ENCODE results near the gene FMNL3. TPM values are rescaled to one million over a fixed set of nuclear protein-coding genes. Genes with fewer than 3 reads are reported as not detected.

Gene FMNL3
- total RNA-seq, 2 experiments from 2014 or later = 31.2 to 31.9 TPM

- CTCF ChIA-PET = interaction anchor here (0.8 to 3.1 kb wide), 15 partner anchors 8 to 114 kb away, joined by 3 to 12 read pairs (median 4); partner anchors contain the start of gene TMBIM6
- peaks cover 70% of the 10 kb centered on the region for H3K4me1 Mint-ChIP-seq (ENCODE audit: low read depth)
- peaks cover 22% of the 10 kb centered on the region for H3K36me3 Mint-ChIP-seq
- no peaks in the 10 kb centered on the region for H3K9me3 Mint-ChIP-seq
- POLR2A ChIA-PET = interaction anchor here (0.7 to 4.5 kb wide), 8 partner anchors 10 to 82 kb away, joined by 3 to 40 read pairs (median 6); partner anchors contain the start of genes FMNL3 and TMBIM6
- H3K4me3 Mint-ChIP-seq = peak overlapping the region; percentile 67
- intact Hi-C loops (cut with micrococcal nuclease) = loop anchor here (1.0 to 2.0 kb wide), 5 partner anchors 8 to 44 kb away; partner anchors contain the start of genes FMNL3 and PRPF40B
- peak; percentile 86 for DNase-seq
- no peaks in the 10 kb centered on the region for H3K27me3 Mint-ChIP-seq
- peak overlapping the region; percentile 95 for H3K27ac Mint-ChIP-seq
Measured at GRCh38 chr12:49662998-49663843, 44.0 kb downstream of the FMNL3 start.

GRCh38 chr12:49661746-49662145 lies 45.5 kb downstream of the FMNL3 start:
- intact Hi-C loops (cut with micrococcal nuclease) = loop anchor here (2.0 kb wide), 1 partner anchor 39 kb away; the partner anchor contains the start of gene PRPF40B
- Mint-ChIP-seq H3K27ac (peak overlapping the region; percentile 95), H3K36me3 (peaks cover 26% of the 10 kb centered on the region), H3K4me3 (peak overlapping the region; percentile 7), H3K4me1 (ENCODE audit: low read depth) (peaks cover 58% of the 10 kb centered on the region), H3K9me3 (no peaks in the 10 kb centered on the region), H3K27me3 (no peaks in the 10 kb centered on the region)
- POLR2A ChIA-PET = interaction anchor here (1.3 to 4.5 kb wide), 3 partner anchors 11 to 45 kb away, joined by 3 to 40 read pairs (median 7); partner anchors contain the start of gene FMNL3
- DNase-seq = no peak
- CTCF ChIA-PET = interaction anchor here (1.0 to 2.7 kb wide), 11 partner anchors 13 to 101 kb away, joined by 3 to 10 read pairs (median 4); partner anchors contain the start of genes PRPF40B and TMBIM6

DNA sequence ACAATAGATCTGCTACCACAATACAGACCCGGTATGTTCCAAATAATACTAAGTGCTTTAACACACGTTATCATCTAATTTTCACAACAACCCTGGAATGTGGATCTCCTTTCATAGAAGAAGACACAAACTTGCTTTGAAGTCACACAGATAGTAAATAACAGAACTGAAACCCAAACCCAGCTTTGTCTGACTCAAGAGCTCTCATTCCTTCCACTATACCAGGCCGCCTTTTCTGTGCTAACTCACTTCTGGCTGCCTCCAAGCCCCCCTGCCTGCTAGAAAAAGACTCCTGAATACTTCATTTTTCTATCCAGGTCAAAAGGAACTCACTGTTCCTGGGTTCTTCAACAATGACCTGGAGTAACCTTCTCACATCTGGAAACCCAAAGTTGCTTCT lies 46.0 kb downstream of the FMNL3 start:
- no peaks in the 10 kb centered on the region for H3K9me3 Mint-ChIP-seq
- intact Hi-C loops (cut with micrococcal nuclease) = no loop called here
- peak; percentile 63 for DNase-seq
- H3K27ac Mint-ChIP-seq = peak overlapping the region; percentile 95
- peak overlapping the region; percentile 7 for H3K4me3 Mint-ChIP-seq
- H3K27me3 Mint-ChIP-seq = no peaks in the 10 kb centered on the region
- ChIA-PET CTCF (interaction anchor here (0.9 to 2.3 kb wide), 7 partner anchors 16 to 80 kb away, joined by 3 to 7 read pairs (median 3); partner anchors contain the start of genes PRPF40B and TMBIM6), POLR2A (interaction anchor here (0.6 to 4.5 kb wide), 3 partner anchors 12 to 46 kb away, joined by 3 to 40 read pairs (median 3); partner anchors contain the start of gene FMNL3)
- H3K4me1 Mint-ChIP-seq (ENCODE audit: low read depth) = peaks cover 63% of the 10 kb centered on the region
- peaks cover 30% of the 10 kb centered on the region for H3K36me3 Mint-ChIP-seq

- H3K4me3 Mint-ChIP-seq = no peak overlapping the region
- H3K27ac Mint-ChIP-seq = no peak overlapping the region
- ChIA-PET POLR2A (interaction anchor here (0.6 kb wide), 1 partner anchor 22 kb away, joined by 3 read pairs; no protein-coding TSS in a partner anchor), CTCF (interaction anchor here (2.0 to 2.3 kb wide), 2 partner anchors 44 to 82 kb away, joined by 5 to 7 read pairs; partner anchors contain the start of gene TMBIM6)
- intact Hi-C loops (cut with micrococcal nuclease) = no loop called here
- H3K27me3 Mint-ChIP-seq = no peaks in the 10 kb centered on the region
- H3K4me1 Mint-ChIP-seq (ENCODE audit: low read depth) = peaks cover 60% of the 10 kb centered on the region
- DNase-seq = no peak
- H3K36me3 Mint-ChIP-seq = peaks cover 30% of the 10 kb centered on the region
- H3K9me3 Mint-ChIP-seq = no peaks in the 10 kb centered on the region
Measured at GRCh38 chr12:49659753-49660152, 47.5 kb downstream of the FMNL3 start.

- H3K9me3 Mint-ChIP-seq = no peaks in the 10 kb centered on the region
- peaks cover 33% of the 10 kb centered on the region for H3K36me3 Mint-ChIP-seq
- no peak overlapping the region for H3K4me3 Mint-ChIP-seq
- no peak for DNase-seq
- ChIA-PET CTCF (no interaction called here), POLR2A (interaction anchor here (0.9 kb wide), 1 partner anchor 10 kb away, joined by 3 read pairs; no protein-coding TSS in a partner anchor)
- peaks cover 47% of the 10 kb centered on the region for H3K4me1 Mint-ChIP-seq (ENCODE audit: low read depth)
- H3K27ac Mint-ChIP-seq = no peak overlapping the region
- intact Hi-C loops (cut with micrococcal nuclease) = no loop called here
- H3K27me3 Mint-ChIP-seq = no peaks in the 10 kb centered on the region
Measured at GRCh38 chr12:49658276-49658675, 48.9 kb downstream of the FMNL3 start.

GRCh38 chr12:49655595-49656236 lies 51.5 kb downstream of the FMNL3 start:
- ChIA-PET CTCF (interaction anchor here (1.1 to 2.9 kb wide), 6 partner anchors 11 to 85 kb away, joined by 3 to 12 read pairs (median 5); partner anchors contain the start of gene TMBIM6), POLR2A (interaction anchor here (0.5 kb wide), 1 partner anchor 9 kb away, joined by 3 read pairs; no protein-coding TSS in a partner anchor)
- peaks cover 26% of the 10 kb centered on the region for H3K36me3 Mint-ChIP-seq
- no peak overlapping the region for H3K4me3 Mint-ChIP-seq
- intact Hi-C loops (cut with micrococcal nuclease) = no loop called here
- no peak for DNase-seq
- no peaks in the 10 kb centered on the region for H3K9me3 Mint-ChIP-seq
- H3K4me1 Mint-ChIP-seq (ENCODE audit: low read depth) = peaks cover 22% of the 10 kb centered on the region
- no peaks in the 10 kb centered on the region for H3K27me3 Mint-ChIP-seq
- no peak overlapping the region for H3K27ac Mint-ChIP-seq

DNA sequence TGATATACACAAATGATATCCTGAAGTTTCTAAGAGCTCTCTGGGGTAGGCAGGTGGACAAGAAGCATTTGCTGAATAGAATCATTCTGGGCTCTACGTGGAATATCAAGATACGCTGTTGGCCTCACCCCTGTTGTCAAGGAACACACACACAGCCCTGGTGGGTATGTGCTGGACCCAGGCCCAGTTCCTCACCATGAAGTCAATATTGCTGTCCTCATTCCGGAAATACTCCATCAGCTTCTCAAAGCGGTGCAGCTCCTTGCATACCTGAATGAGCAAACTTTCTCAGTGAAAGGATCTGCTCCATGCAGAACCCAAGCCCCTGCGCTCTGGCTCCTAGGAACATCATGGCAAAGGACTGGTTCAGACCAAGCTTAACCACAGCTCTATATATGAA lies 52.5 kb downstream of the FMNL3 start:
- no peak overlapping the region for H3K27ac Mint-ChIP-seq
- H3K4me1 Mint-ChIP-seq (ENCODE audit: low read depth) = peaks cover 13% of the 10 kb centered on the region
- intact Hi-C loops (cut with micrococcal nuclease) = no loop called here
- CTCF ChIA-PET = interaction anchor here (0.6 to 2.9 kb wide), 8 partner anchors 8 to 86 kb away, joined by 3 to 7 read pairs (median 4); partner anchors contain the start of gene TMBIM6
- no peak for DNase-seq
- no peaks in the 10 kb centered on the region for H3K9me3 Mint-ChIP-seq
- POLR2A ChIA-PET = interaction anchor here (1.7 kb wide), 1 partner anchor 20 kb away, joined by 5 read pairs; no protein-coding TSS in a partner anchor
- peaks cover 20% of the 10 kb centered on the region for H3K36me3 Mint-ChIP-seq
- no peaks in the 10 kb centered on the region for H3K27me3 Mint-ChIP-seq
- no peak overlapping the region for H3K4me3 Mint-ChIP-seq

DNA sequence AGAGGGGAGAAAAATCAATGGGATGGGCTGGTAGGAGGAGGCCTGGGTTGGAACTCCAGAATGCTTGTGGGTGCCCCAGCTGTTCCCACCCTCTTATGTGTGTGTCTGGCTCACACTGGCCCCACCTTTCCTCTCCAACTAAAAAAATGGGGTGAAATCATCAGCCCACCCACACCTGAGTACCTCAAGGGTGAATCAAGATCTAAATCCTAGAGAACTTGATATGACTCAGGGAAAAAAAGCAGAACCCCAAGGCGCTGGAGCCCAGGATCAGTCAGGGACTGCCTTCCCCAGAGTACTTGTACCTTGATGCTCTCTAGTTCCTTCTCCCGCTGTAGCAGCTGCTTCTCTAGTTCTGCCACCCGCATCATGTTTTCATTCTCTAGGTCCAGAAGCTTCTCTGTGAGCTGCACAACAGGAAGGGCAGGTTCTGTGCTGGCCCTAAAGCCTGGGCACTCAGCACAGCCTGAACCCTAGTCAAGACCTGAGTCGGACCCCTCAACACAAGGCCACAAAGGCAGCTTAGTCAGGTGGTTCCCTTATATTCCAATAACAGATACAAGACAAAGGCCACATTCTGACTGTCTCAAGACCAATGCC lies 54.2 kb downstream of the FMNL3 start:
- intact Hi-C loops (cut with micrococcal nuclease) = no loop called here
- Mint-ChIP-seq H3K9me3 (no peaks in the 10 kb centered on the region), H3K27me3 (no peaks in the 10 kb centered on the region), H3K27ac (no peak overlapping the region), H3K4me1 (ENCODE audit: low read depth) (peaks cover 20% of the 10 kb centered on the region), H3K36me3 (peaks cover 16% of the 10 kb centered on the region), H3K4me3 (no peak overlapping the region)
- DNase-seq = no peak
- POLR2A ChIA-PET = no interaction called here
- CTCF ChIA-PET = interaction anchor here (1.3 to 2.9 kb wide), 2 partner anchors 16 to 56 kb away, joined by 3 to 7 read pairs; no protein-coding TSS in a partner anchor

GRCh38 chr12:49651855-49652254 lies 55.4 kb downstream of the FMNL3 start:
- H3K27me3 Mint-ChIP-seq = no peaks in the 10 kb centered on the region
- no peaks in the 10 kb centered on the region for H3K9me3 Mint-ChIP-seq
- ChIA-PET POLR2A (no interaction called here), CTCF (interaction anchor here (1.3 to 1.4 kb wide), 2 partner anchors 15 to 55 kb away, joined by 3 read pairs; partner anchors contain the start of gene FMNL3)
- peaks cover 19% of the 10 kb centered on the region for H3K36me3 Mint-ChIP-seq
- H3K27ac Mint-ChIP-seq = no peak overlapping the region
- peaks cover 18% of the 10 kb centered on the region for H3K4me1 Mint-ChIP-seq (ENCODE audit: low read depth)
- intact Hi-C loops (cut with micrococcal nuclease) = no loop called here
- no peak overlapping the region for H3K4me3 Mint-ChIP-seq
- no peak for DNase-seq

- peaks cover 12% of the 10 kb centered on the region for H3K36me3 Mint-ChIP-seq
Measured at GRCh38 chr12:49649892-49650291, 57.3 kb downstream of the FMNL3 start.

GRCh38 chr12:49649445-49649844 lies 57.8 kb downstream of the FMNL3 start:
- intact Hi-C loops (cut with micrococcal nuclease) = no loop called here
- no peaks in the 10 kb centered on the region for H3K9me3 Mint-ChIP-seq
- no peak for DNase-seq
- H3K27ac Mint-ChIP-seq = peak overlapping the region; percentile 49
- H3K4me3 Mint-ChIP-seq = no peak overlapping the region
- peaks cover 13% of the 10 kb centered on the region for H3K4me1 Mint-ChIP-seq (ENCODE audit: low read depth)
- POLR2A ChIA-PET = interaction anchor here (0.9 to 1.7 kb wide), 2 partner anchors 56 to 461 kb away, joined by 3 to 8 read pairs; no protein-coding TSS in a partner anchor
- CTCF ChIA-PET = interaction anchor here (1.3 to 9.3 kb wide), 4 partner anchors 12 to 190 kb away, joined by 5 to 281 read pairs (median 18); partner anchors contain the start of gene FMNL3
- peaks cover 14% of the 10 kb centered on the region for H3K36me3 Mint-ChIP-seq
- no peaks in the 10 kb centered on the region for H3K27me3 Mint-ChIP-seq

More at GRCh38 chr12:49649892-49650291, 57.3 kb downstream of the FMNL3 start:
- ChIA-PET POLR2A (no interaction called here), CTCF (interaction anchor here (4.5 kb wide), 1 partner anchor 12 kb away, joined by 25 read pairs; no protein-coding TSS in a partner anchor)
- DNase-seq = no peak
- Mint-ChIP-seq H3K27ac (no peak overlapping the region), H3K9me3 (no peaks in the 10 kb centered on the region), H3K4me1 (ENCODE audit: low read depth) (peaks cover 9% of the 10 kb centered on the region), H3K27me3 (no peaks in the 10 kb centered on the region), H3K4me3 (no peak overlapping the region)
- intact Hi-C loops (cut with micrococcal nuclease) = no loop called here

Data from activated CD4-positive, alpha-beta memory T cell treated with anti-CD3 and anti-CD28 coated beads for 36 hours (primary cell).